Ascending aorta (tissue), 2 donors: ENCODE measurements around the gene SLC35E1. TPM values are rescaled to one million over a fixed set of nuclear protein-coding genes. Genes with fewer than 3 reads are reported as not detected.

Source experiments
- DNase-seq, 2 donors: peaks; one replicate each; pipeline ENCODE4 v3.0.0-alpha.2; 2019; ENCODE audit warnings: low spot score in 2 of 2
- H3K27ac ChIP-seq, 2 donors: fragments of 200-600 bp; sonication (generic); one replicate each; pipeline ENCODE4 v1.5.1; 2016 to 2017; ENCODE audit warnings: mild to moderate bottlenecking in 1 of 2
- H3K27me3 ChIP-seq: fragments of 200-600 bp; sonication (generic); one replicate; pipeline ENCODE4 v1.5.1; 2017
- H3K36me3 ChIP-seq, 2 donors: fragments of 200-600 bp; sonication (generic); one replicate each; pipeline ENCODE4 v1.5.1; 2016
- H3K4me1 ChIP-seq, 2 donors: fragments of 200-600 bp; sonication (generic); one replicate each; pipeline ENCODE4 v1.5.1; 2016 to 2017; ENCODE audit warnings: mild to moderate bottlenecking in 1 of 2
- H3K4me3 ChIP-seq, 2 donors: fragments of 200-600 bp; sonication (generic); one replicate each; pipeline ENCODE4 v1.5.1; 2016 to 2017; ENCODE audit warnings: mild to moderate bottlenecking in 1 of 2
- H3K9me3 ChIP-seq, 2 donors: fragments of 200-600 bp; sonication (generic); one replicate each; pipeline ENCODE4 v1.5.1; 2016
- intact Hi-C: fragments of 100-400 bp; cut with DNase I; formaldehyde crosslinking; loops from one replicate; pipeline ENCODE4 v1.15.1; 2023
- total RNA-seq: library from RNA; depleted of rRNA; stranded (reverse); fragments of >200 nt; gene quantifications from one replicate; pipeline ENCODE4 v1.1.0, GENCODE V29; 2016
- TF ChIP-seq, protein P1 (sequence below), 3 experiments: fragments of 200-600 bp in 2 of 3; fragments of 450-650 bp in 1 of 3; sonication (generic) in 2 of 3; IDR thresholded peaks; one replicate each; pipeline ENCODE4 v1.5.1; 2016 to 2019; ENCODE audit warnings: antibody characterized with exemption in 3 of 3, mild to moderate bottlenecking in 1 of 3, moderate library complexity in 1 of 3

The SLC35E1 gene
- total RNA-seq, 1 donor from 2014 or later, result 56.3 TPM

DNA sequence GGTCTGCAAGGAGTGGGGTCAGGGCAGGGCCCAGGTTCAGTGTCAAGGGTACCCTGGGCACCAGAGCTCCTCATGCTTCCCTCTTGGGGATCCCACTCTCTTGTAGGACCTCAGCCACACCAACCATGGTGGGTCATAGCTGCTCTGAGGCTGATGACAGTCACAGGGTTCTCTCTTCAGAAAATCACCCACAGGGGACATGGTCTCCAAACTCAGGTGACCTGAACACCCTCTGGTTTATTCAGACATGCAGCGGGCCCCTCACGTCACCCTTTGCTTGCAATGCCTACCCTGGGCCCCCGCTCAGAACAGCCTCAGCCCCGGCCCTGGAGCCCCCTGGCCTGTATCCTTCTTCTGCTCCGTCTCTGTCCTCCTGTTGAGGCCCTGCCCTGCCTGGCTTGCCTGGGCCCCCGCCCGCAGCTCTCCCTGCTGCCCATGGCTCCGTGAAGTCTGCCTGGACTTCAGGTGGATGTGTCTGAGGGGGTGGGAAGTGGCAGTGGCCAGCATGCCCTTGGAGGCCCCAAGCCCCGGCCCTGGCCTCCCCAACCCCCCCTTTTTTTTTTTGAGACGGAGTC, 50.4 kb downstream of the SLC35E1 start:
- H3K27me3 ChIP-seq, result no peaks in the 10 kb centered on the region
- H3K4me1 ChIP-seq, result no peaks in the 10 kb centered on the region
- H3K4me3 ChIP-seq, result no peak overlapping the region
- TF ChIP-seq, protein P1, sequence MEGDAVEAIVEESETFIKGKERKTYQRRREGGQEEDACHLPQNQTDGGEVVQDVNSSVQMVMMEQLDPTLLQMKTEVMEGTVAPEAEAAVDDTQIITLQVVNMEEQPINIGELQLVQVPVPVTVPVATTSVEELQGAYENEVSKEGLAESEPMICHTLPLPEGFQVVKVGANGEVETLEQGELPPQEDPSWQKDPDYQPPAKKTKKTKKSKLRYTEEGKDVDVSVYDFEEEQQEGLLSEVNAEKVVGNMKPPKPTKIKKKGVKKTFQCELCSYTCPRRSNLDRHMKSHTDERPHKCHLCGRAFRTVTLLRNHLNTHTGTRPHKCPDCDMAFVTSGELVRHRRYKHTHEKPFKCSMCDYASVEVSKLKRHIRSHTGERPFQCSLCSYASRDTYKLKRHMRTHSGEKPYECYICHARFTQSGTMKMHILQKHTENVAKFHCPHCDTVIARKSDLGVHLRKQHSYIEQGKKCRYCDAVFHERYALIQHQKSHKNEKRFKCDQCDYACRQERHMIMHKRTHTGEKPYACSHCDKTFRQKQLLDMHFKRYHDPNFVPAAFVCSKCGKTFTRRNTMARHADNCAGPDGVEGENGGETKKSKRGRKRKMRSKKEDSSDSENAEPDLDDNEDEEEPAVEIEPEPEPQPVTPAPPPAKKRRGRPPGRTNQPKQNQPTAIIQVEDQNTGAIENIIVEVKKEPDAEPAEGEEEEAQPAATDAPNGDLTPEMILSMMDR (IDR thresholded peaks at IDR 0.05), result no peak
- intact Hi-C loops, result no loop called here
- H3K9me3 ChIP-seq, result no peaks in the 10 kb centered on the region
- H3K27ac ChIP-seq, result no peak overlapping the region
- H3K36me3 ChIP-seq, result peaks cover 89 to 98% of the 10 kb centered on the region in 2 donors
- DNase-seq, result no peak

DNA sequence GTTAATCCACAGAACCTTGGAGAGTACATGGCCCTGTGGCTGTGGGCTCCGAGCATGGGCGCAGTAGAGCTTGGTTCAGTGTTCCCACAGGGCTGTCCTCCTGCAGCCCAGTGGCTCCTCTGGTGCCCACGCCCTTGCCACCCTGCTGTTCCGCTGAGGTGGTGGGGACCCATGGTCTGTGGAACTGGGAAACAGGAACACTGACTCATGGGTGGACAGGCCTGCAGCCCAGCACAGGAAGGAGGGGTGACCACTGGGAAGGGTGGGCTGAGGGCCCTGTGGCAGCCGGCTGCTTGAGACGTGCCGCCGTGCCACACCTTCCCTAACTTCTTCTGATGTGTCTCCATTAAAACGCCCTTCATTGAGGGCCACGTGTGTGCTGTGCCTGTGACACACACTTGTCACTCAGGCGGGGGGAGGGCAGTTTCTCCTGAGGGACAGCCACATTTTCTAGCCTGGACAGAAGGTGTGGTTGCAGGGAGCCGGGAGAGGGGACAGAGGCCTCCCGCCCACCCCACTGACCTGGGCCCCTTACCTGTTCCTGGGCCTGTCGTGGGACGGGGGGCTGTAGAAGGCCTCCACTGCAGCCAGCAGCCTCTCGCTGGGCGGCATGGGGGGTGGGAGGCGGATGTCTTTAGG, 51.1 kb downstream of the SLC35E1 start:
- no peak for DNase-seq
- H3K4me1 ChIP-seq, result no peaks in the 10 kb centered on the region
- TF ChIP-seq, protein P1 (IDR thresholded peaks at IDR 0.05), result no peak
- intact Hi-C loops, result no loop called here
- H3K9me3 ChIP-seq, result no peaks in the 10 kb centered on the region
- no peak overlapping the region for H3K27ac ChIP-seq
- H3K36me3 ChIP-seq, result peaks cover 84 to 96% of the 10 kb centered on the region in 2 donors
- H3K27me3 ChIP-seq, result no peaks in the 10 kb centered on the region
- no peak overlapping the region for H3K4me3 ChIP-seq

DNA sequence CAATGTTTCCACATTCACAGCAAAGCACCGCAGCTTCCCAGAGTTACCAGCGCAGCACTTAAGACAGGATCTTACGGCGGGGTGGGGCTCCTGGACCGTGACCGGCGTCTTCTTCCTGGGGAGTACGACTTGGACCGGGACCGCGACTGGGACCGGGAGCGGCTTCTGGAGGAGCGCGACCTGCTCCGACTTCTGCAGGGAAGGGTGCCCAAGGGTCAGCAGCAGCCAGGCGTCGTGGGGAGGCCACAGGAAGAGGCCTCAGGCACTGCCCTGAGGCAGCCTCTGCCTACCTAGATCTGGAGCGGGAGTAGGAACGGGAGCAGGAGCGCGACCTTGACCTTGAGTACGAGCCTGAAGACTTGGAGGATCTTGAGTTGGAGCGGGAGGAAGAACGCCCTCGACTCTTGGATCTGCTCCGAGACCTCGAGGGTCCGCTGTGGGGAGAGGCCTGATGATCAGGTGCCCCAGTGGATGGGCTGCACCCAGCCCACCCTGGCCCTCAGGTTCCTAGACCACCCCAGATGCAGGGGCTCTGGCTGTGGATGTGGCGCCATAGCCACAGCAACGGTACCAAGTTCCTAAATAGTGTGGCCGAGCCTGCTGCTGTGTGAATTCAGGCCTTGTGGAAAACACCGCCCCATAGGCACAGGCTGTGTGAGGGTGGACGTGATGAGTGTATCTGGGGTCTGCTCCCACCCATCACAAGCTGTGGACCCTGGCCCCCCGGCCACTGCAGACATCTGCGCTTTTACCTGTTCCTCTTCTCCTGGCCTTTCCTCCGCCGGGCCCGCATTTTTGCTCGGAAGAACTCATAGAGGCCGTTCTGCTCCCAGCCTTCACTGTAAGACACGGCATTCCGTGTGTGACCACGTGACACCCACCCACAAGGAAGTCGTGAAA, 51.9 kb downstream of the SLC35E1 start:
- TF ChIP-seq, protein P1 (IDR thresholded peaks at IDR 0.05), result no peak
- no peaks in the 10 kb centered on the region for H3K4me1 ChIP-seq
- H3K27me3 ChIP-seq, result no peaks in the 10 kb centered on the region
- no peak overlapping the region for H3K27ac ChIP-seq
- no peaks in the 10 kb centered on the region for H3K9me3 ChIP-seq
- DNase-seq, result no peak
- intact Hi-C loops, result no loop called here
- no peak overlapping the region for H3K4me3 ChIP-seq
- H3K36me3 ChIP-seq, result peaks cover 76 to 88% of the 10 kb centered on the region in 2 donors

DNA sequence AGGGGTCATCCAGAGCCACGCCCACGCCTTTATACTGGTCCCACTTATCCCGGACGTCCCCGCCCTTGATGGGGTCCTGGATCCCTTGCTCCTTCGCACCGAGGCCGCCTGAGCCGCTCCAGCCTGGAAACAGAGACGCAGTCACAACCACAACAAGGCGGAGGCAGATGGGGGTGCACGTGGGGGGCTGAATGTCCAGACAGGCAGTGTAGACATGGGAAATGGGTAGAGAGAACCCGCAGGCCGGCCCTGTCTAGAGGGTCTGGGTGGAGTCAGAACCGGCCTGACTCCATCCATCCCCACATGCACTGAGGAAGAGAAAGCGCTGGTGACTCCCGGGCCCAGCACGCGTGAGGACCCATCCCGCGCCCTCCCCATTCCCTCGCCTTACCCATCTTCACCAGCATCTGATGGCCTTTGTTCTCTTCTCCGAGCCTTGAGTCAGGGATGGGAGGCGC, 53.0 kb downstream of the SLC35E1 start:
- TF ChIP-seq, protein P1 (IDR thresholded peaks at IDR 0.05), result no peak
- no peaks in the 10 kb centered on the region for H3K27me3 ChIP-seq
- no peaks in the 10 kb centered on the region for H3K9me3 ChIP-seq
- no peak overlapping the region for H3K4me3 ChIP-seq
- intact Hi-C loops, result no loop called here
- H3K36me3 ChIP-seq, result peaks cover 66 to 87% of the 10 kb centered on the region in 2 donors
- H3K27ac ChIP-seq, result no peak overlapping the region
- no peak for DNase-seq
- H3K4me1 ChIP-seq, result no peaks in the 10 kb centered on the region

DNA sequence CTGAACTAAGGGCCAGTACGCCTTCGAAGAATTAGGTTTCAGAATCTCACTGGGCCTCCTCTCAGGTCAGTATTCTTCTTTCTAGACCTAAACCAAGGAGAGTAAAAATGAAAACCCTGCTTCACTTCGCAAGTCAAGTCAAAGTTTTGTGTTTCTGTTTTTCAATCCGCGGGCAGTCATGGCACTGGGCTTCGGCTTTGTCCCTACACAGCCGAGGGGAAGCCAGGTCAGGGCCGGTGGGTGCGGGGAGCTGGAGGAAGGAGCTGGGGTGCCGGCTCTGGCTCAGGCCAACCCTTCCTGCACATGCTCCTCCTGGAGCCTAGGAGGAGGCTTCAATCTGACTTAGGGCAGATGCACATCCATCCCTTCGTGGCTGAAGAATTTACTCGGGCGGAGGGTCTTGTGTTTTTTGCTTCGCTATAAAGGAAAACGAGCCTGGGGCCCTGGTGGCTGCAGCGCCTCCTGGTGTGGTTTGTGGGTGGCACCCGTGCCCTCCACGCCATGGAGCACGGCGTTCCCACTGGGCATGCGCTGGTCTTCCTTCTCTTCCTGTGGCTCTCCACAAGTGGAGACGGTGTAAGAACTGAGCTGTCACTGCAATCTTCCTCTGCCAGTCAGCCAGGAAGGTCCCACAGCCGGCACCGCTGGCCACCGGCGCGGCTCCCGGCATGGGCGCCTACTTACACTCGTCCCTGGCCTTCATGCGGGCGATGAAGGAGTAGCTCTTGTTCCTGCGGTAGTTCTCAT, 53.6 kb downstream of the SLC35E1 start:
- Histone ChIP-seq H3K27me3 (no peaks in the 10 kb centered on the region), H3K4me3 (no peak overlapping the region), H3K9me3 (no peaks in the 10 kb centered on the region), H3K27ac (no peak overlapping the region), H3K4me1 (no peaks in the 10 kb centered on the region), H3K36me3 (peaks cover 60 to 85% of the 10 kb centered on the region in 2 donors)
- TF ChIP-seq, protein P1 (IDR thresholded peaks at IDR 0.05), result no peak
- DNase-seq, result no peak
- intact Hi-C loops, result no loop called here
